ENCODE measurements around the gene IGFN1.

The IGFN1 gene

GRCh38 chr1:201272799-201273198 lies 82.2 kb downstream of the IGFN1 start:
- H3K4me3 ChIP-seq (ENCODE audit: insufficient read length, low read depth): no peak overlapping the region
- DNase-seq (ENCODE audit: low read depth, low spot score): peak; percentile 59
- peaks cover 11% of the 10 kb centered on the region for H3K4me1 ChIP-seq (ENCODE audit: insufficient read depth, insufficient read length)
- H3K9ac ChIP-seq (ENCODE audit: insufficient read length, low read depth): no peak overlapping the region
- TF ChIP-seq ZNF274 (IDR thresholded peaks at IDR 0.05; ENCODE audit: low read depth, low read length) (no peak), SUZ12 (IDR thresholded peaks at IDR 0.05; ENCODE audit: extremely low read depth, insufficient read depth, insufficient read length) (no peak), YY1 (IDR thresholded peaks at IDR 0.05; ENCODE audit: insufficient read depth, insufficient read length) (no peak)
- H3K27me3 ChIP-seq (ENCODE audit: insufficient read depth, insufficient read length): peaks cover 5% of the 10 kb centered on the region
- no peaks in the 10 kb centered on the region for H3K36me3 ChIP-seq (ENCODE audit: insufficient read depth, insufficient read length, low read length)
- no peaks in the 10 kb centered on the region for H3K9me3 ChIP-seq (ENCODE audit: insufficient read depth, low read length)

- no peak for DNase-seq (ENCODE audit: low read depth, low spot score)
- no peaks in the 10 kb centered on the region for H3K9me3 ChIP-seq (ENCODE audit: insufficient read depth, low read length)
- no peak overlapping the region for H3K9ac ChIP-seq (ENCODE audit: insufficient read length, low read depth)
- TF ChIP-seq YY1 (IDR thresholded peaks at IDR 0.05; ENCODE audit: insufficient read depth, insufficient read length) (no peak), SUZ12 (IDR thresholded peaks at IDR 0.05; ENCODE audit: extremely low read depth, insufficient read depth, insufficient read length) (no peak), ZNF274 (IDR thresholded peaks at IDR 0.05; ENCODE audit: low read depth, low read length) (no peak)
- no peaks in the 10 kb centered on the region for H3K36me3 ChIP-seq (ENCODE audit: insufficient read depth, insufficient read length, low read length)
- H3K4me3 ChIP-seq (ENCODE audit: insufficient read length, low read depth): no peak overlapping the region
- H3K4me1 ChIP-seq (ENCODE audit: insufficient read depth, insufficient read length): peaks cover 11% of the 10 kb centered on the region
- peaks cover 5% of the 10 kb centered on the region for H3K27me3 ChIP-seq (ENCODE audit: insufficient read depth, insufficient read length)
These were observed 84.1 kb downstream of the IGFN1 start for GRCh38 chr1:201274616-201275252.

- Histone ChIP-seq H3K27me3 (ENCODE audit: insufficient read depth, insufficient read length) (peaks cover 5% of the 10 kb centered on the region), H3K4me1 (ENCODE audit: insufficient read depth, insufficient read length) (peaks cover 13% of the 10 kb centered on the region), H3K36me3 (ENCODE audit: insufficient read depth, insufficient read length, low read length) (no peaks in the 10 kb centered on the region), H3K4me3 (ENCODE audit: insufficient read length, low read depth) (no peak overlapping the region), H3K9ac (ENCODE audit: insufficient read length, low read depth) (no peak overlapping the region), H3K9me3 (ENCODE audit: insufficient read depth, low read length) (no peaks in the 10 kb centered on the region)
- TF ChIP-seq SUZ12 (IDR thresholded peaks at IDR 0.05; ENCODE audit: extremely low read depth, insufficient read depth, insufficient read length) (no peak), ZNF274 (IDR thresholded peaks at IDR 0.05; ENCODE audit: low read depth, low read length) (no peak), YY1 (IDR thresholded peaks at IDR 0.05; ENCODE audit: insufficient read depth, insufficient read length) (no peak)
- no peak for DNase-seq (ENCODE audit: low read depth, low spot score)
These were observed 84.6 kb downstream of the IGFN1 start for GRCh38 chr1:201275253-201275666.

GRCh38 chr1:201276891-201277290 lies 86.3 kb downstream of the IGFN1 start:
- Histone ChIP-seq H3K27me3 (ENCODE audit: insufficient read depth, insufficient read length) (no peaks in the 10 kb centered on the region), H3K9ac (ENCODE audit: insufficient read length, low read depth) (no peak overlapping the region), H3K4me1 (ENCODE audit: insufficient read depth, insufficient read length) (peaks cover 13% of the 10 kb centered on the region), H3K9me3 (ENCODE audit: insufficient read depth, low read length) (no peaks in the 10 kb centered on the region), H3K36me3 (ENCODE audit: insufficient read depth, insufficient read length, low read length) (no peaks in the 10 kb centered on the region), H3K4me3 (ENCODE audit: insufficient read length, low read depth) (no peak overlapping the region)
- TF ChIP-seq SUZ12 (IDR thresholded peaks at IDR 0.05; ENCODE audit: extremely low read depth, insufficient read depth, insufficient read length): no peak
- TF ChIP-seq ZNF274 (IDR thresholded peaks at IDR 0.05; ENCODE audit: low read depth, low read length): no peak
- TF ChIP-seq YY1 (IDR thresholded peaks at IDR 0.05; ENCODE audit: insufficient read depth, insufficient read length): no peak
- no peak for DNase-seq (ENCODE audit: low read depth, low spot score)

- no peak for DNase-seq (ENCODE audit: low read depth, low spot score)
- TF ChIP-seq SUZ12 (IDR thresholded peaks at IDR 0.05; ENCODE audit: extremely low read depth, insufficient read depth, insufficient read length): no peak
- no peak for TF ChIP-seq ZNF274 (IDR thresholded peaks at IDR 0.05; ENCODE audit: low read depth, low read length)
- no peak for TF ChIP-seq YY1 (IDR thresholded peaks at IDR 0.05; ENCODE audit: insufficient read depth, insufficient read length)
- H3K9ac ChIP-seq (ENCODE audit: insufficient read length, low read depth): no peak overlapping the region
These were observed 86.8 kb downstream of the IGFN1 start for GRCh38 chr1:201277441-201277840.

More at GRCh38 chr1:201277441-201277840, 86.8 kb downstream of the IGFN1 start:
- peaks cover 13% of the 10 kb centered on the region for H3K4me1 ChIP-seq (ENCODE audit: insufficient read depth, insufficient read length)
- H3K27me3 ChIP-seq (ENCODE audit: insufficient read depth, insufficient read length): no peaks in the 10 kb centered on the region
- no peaks in the 10 kb centered on the region for H3K36me3 ChIP-seq (ENCODE audit: insufficient read depth, insufficient read length, low read length)
- H3K9me3 ChIP-seq (ENCODE audit: insufficient read depth, low read length): no peaks in the 10 kb centered on the region
- H3K4me3 ChIP-seq (ENCODE audit: insufficient read length, low read depth): no peak overlapping the region
